HG03196 (cell line): ENCODE results near the gene WTIP.
"Not testable (repeated sequence)": the region's sequence is repeated elsewhere in the genome, so short reads cannot be mapped to it uniquely, and the experiment has no call there.

Experiments used
- ATAC-seq: cut with Tn5 transposase; IDR thresholded peaks from one replicate; pipeline ENCODE4 v1.9.1; 2021; ENCODE audit not compliant: unreplicated experiment

WTIP gene

DNA sequence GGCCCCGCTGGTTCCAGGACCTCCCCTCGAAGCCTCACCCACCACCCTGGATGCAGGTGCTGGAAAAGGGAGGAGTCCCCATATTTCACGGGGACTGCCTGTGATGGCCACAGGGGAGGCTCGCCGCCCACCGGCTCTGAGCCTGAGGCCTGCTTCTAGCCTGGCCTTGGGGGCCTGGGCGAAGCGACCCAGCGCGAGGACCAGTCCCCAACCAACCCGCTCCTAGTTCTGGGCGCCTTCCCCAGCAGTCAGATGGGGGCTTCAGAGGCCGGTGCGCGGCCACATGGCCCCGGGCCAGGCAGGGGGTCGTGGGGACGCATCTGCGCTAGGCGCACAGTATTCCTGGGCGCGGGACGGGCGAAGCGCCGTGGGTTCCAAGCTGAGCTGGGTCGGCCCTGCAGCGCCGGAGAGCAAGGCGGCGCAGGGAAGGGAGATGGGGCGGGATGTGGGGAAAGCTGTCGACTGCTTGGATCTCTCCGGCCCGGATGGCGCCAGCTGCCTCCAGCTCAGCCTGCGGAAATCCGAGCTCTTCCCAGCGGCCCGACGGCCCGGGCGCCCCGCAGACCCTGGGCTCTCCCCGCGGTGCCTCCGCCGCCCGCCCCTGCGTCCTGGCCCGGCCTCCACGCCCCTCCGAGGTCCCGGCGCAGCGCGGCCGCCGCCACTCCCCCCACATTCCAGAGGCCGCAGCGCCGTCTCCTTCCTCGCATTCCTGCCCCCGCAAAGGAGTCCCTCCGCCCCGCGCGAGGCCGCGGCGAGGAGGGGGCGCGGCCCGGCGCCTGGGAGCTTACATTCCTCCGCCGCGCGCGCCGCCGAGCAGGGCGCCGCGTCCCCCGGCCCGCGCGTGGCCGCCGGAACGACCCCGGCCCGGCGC, at the start of gene WTIP:
Gene WTIP, plus strand, starts transcription at position 788 of the 871 bp plus-strand sequence. CDS start 217 bp downstream, outside the sequence.
- ATAC-seq, result no peak

DNA sequence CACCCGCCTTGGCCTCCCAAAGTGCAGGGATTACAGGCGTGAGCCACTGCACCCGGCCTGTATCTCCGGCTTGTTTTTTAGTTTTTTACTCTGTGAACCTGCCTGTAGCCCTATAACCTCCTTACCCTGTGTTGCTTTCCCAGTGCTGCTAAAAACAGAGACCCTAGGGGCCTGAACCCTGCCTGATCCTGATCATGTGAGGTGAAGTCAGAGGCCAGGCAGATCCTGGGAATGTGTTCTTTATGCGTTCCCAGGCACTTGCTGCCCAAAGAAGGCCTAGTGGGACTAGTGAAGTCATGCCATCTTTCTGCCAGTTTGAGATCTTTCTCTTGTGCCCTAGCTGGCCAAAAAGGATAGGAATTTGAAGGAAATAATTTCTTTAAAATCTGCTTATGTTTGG, 48.8 kb upstream of the WTIP start:
- ATAC-seq, result no peak

DNA sequence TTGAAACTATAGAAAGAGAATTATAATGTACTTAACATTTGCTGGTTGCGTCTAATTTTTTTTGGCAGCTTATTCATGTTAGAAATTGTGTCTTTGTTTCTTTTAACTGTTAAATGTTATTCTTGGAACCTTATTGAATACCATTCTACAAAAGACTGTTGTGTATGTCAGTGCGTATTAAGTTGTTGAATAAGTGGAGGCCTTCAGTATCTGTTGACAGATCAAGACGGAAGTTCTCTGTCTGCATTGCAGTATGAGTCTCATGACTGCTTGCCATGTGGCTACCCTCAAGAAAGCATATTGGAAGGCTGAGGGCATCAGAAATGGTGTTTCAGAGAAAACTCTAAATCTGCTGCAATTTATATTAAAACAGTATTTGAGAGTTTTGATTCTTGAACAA, 44.8 kb upstream of the WTIP start:
- no peak for ATAC-seq

GRCh38 chr19:34448191-34448590, 33.4 kb upstream of the WTIP start:
- no peak for ATAC-seq

GRCh38 chr19:34452723-34453122, 28.8 kb upstream of the WTIP start:
- ATAC-seq, result no peak

GRCh38 chr19:34454091-34454490, 27.5 kb upstream of the WTIP start:
- no peak for ATAC-seq

DNA sequence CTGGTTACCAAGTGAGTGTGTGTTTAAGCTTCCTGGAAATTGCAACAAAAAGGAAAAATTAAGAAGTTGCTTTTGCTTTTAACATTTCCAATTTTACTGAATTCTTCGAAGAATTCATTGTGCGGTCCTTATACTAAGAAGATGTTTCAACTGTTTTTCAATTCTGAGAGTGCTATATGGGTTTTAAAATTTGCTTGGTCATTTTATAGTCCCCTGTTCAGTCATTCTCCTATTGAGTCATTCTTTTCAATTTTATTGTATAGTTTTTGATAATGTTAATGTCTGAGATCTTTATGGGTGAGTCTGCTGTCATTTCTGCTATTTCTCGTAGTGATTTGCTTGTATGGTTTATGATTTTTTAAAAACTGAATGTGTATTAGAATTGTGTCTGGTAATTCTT, 26.9 kb upstream of the WTIP start:
- ATAC-seq, result no peak

GRCh38 chr19:34455783-34456480, 25.6 kb upstream of the WTIP start:
- ATAC-seq, result not testable (repeated sequence)

- no peak for ATAC-seq
Observed at GRCh38 chr19:34457446-34457845, 24.1 kb upstream of the WTIP start.

GRCh38 chr19:34458677-34459076, 22.9 kb upstream of the WTIP start:
- no peak for ATAC-seq

GRCh38 chr19:34459614-34460013, 21.9 kb upstream of the WTIP start:
- ATAC-seq, result no peak

GRCh38 chr19:34461375-34462100, 20.0 kb upstream of the WTIP start:
- ATAC-seq, result no peak

- ATAC-seq, result not testable (repeated sequence)
Observed at GRCh38 chr19:34464785-34465184, 16.8 kb upstream of the WTIP start.

- ATAC-seq, result no peak
Observed at GRCh38 chr19:34468409-34468808, 13.1 kb upstream of the WTIP start.

- ATAC-seq, result not testable (repeated sequence)
Observed at GRCh38 chr19:34469026-34469425, 12.5 kb upstream of the WTIP start.

GRCh38 chr19:34471906-34472700, 9.5 kb upstream of the WTIP start:
- ATAC-seq, result no peak

- ATAC-seq, result no peak
Observed at GRCh38 chr19:34474233-34474989, 7.1 kb upstream of the WTIP start.

DNA sequence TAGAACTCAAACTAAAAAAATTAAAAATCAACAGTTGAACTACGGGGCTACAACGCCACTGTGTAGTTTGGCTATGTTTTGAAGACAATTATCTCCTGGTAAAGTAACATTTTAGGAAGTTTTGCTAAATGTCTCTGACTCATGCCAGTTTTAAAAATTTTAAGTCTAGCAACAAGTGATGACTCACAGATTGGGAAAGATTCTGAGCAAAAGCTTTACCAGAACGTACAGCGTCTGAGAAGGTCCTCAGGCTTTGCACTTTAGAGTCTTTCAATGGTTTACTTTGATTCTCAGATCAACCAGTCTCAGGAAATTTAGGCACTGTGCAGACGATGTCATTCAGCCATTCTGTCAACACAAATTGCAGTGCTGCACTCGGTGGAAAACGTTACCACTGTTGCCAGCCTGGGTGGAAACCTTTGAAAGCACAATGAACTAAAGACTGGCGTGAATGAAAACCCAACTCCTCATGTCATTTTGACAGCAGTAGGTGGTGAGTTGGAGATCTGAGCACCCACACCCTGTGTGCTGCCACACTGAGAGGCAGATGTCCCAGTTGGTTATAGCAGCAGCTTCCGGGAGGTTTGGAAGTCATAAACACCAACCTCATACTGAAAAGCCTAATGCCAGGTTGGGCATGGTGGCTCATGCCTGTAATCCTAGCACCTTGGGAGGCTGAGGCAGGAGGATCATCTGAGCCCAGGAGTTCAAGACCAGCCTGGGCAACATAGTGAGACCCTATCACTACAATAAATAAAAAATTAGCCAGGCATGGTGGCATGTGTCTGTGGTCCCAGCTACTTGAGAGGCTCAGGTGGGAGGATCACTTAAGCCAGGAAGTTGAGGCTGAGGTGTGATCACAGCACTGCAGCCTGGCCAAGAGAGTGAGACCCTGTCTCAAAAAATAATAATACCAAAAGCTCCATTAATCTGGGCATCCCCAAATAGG, 6.3 kb upstream of the WTIP start:
- no peak for ATAC-seq
